ENCODE results near the gene GULP1. TPM values are rescaled to one million over a fixed set of nuclear protein-coding genes. Genes with fewer than 3 reads are reported as not detected.

GULP1 gene
- total RNA-seq, 1 donor from 2014 or later = 49.0 TPM

- Mint-ChIP-seq H3K36me3 (peaks cover 21% of the 10 kb centered on the region), H3K4me3 (no peak overlapping the region), H3K27me3 (no peaks in the 10 kb centered on the region), H3K27ac (no peak overlapping the region), H3K4me1 (ENCODE audit: unreplicated experiment) (peaks cover 4% of the 10 kb centered on the region), H3K9me3 (peaks cover 5% of the 10 kb centered on the region)
- DNase-seq (ENCODE audit: extremely low spot score, unreplicated experiment) = no peak
- TF ChIP-seq CTCF (conservative IDR thresholded peaks at IDR 0.05) = no peak
Measured at GRCh38 chr2:188425266-188425665, 133.6 kb downstream of the GULP1 start.

GRCh38 chr2:188426121-188426520, 134.4 kb downstream of the GULP1 start:
- no peak overlapping the region for H3K4me3 Mint-ChIP-seq
- H3K27me3 Mint-ChIP-seq = no peaks in the 10 kb centered on the region
- DNase-seq (ENCODE audit: extremely low spot score, unreplicated experiment) = no peak
- peaks cover 9% of the 10 kb centered on the region for H3K9me3 Mint-ChIP-seq
- TF ChIP-seq CTCF (conservative IDR thresholded peaks at IDR 0.05) = no peak
- H3K27ac Mint-ChIP-seq = no peak overlapping the region
- peaks cover 15% of the 10 kb centered on the region for H3K36me3 Mint-ChIP-seq
- peaks cover 10% of the 10 kb centered on the region for H3K4me1 Mint-ChIP-seq (ENCODE audit: unreplicated experiment)

GRCh38 chr2:188430705-188431104, 139.0 kb downstream of the GULP1 start:
- Mint-ChIP-seq H3K4me1 (ENCODE audit: unreplicated experiment) (peaks cover 10% of the 10 kb centered on the region), H3K27ac (no peak overlapping the region), H3K4me3 (no peak overlapping the region), H3K9me3 (peaks cover 9% of the 10 kb centered on the region), H3K27me3 (no peaks in the 10 kb centered on the region), H3K36me3 (peaks cover 13% of the 10 kb centered on the region)
- DNase-seq (ENCODE audit: extremely low spot score, unreplicated experiment) = no peak
- no peak for TF ChIP-seq CTCF (conservative IDR thresholded peaks at IDR 0.05)

GRCh38 chr2:188434018-188434417, 142.3 kb downstream of the GULP1 start:
- no peak for DNase-seq (ENCODE audit: extremely low spot score, unreplicated experiment)
- Mint-ChIP-seq H3K9me3 (peaks cover 3% of the 10 kb centered on the region), H3K4me3 (no peak overlapping the region), H3K27me3 (no peaks in the 10 kb centered on the region), H3K27ac (no peak overlapping the region), H3K4me1 (ENCODE audit: unreplicated experiment) (peaks cover 6% of the 10 kb centered on the region), H3K36me3 (no peaks in the 10 kb centered on the region)
- TF ChIP-seq CTCF (conservative IDR thresholded peaks at IDR 0.05) = no peak

GRCh38 chr2:188435115-188435514, 143.4 kb downstream of the GULP1 start:
- peaks cover 6% of the 10 kb centered on the region for H3K4me1 Mint-ChIP-seq (ENCODE audit: unreplicated experiment)
- H3K27me3 Mint-ChIP-seq = no peaks in the 10 kb centered on the region
- H3K36me3 Mint-ChIP-seq = no peaks in the 10 kb centered on the region
- peaks cover 3% of the 10 kb centered on the region for H3K9me3 Mint-ChIP-seq
- no peak for TF ChIP-seq CTCF (conservative IDR thresholded peaks at IDR 0.05)
- no peak overlapping the region for H3K27ac Mint-ChIP-seq
- DNase-seq (ENCODE audit: extremely low spot score, unreplicated experiment) = no peak
- no peak overlapping the region for H3K4me3 Mint-ChIP-seq

- no peaks in the 10 kb centered on the region for H3K9me3 Mint-ChIP-seq
- no peak overlapping the region for H3K4me3 Mint-ChIP-seq
- peaks cover 6% of the 10 kb centered on the region for H3K4me1 Mint-ChIP-seq (ENCODE audit: unreplicated experiment)
- H3K27ac Mint-ChIP-seq = no peak overlapping the region
- no peak for DNase-seq (ENCODE audit: extremely low spot score, unreplicated experiment)
- H3K36me3 Mint-ChIP-seq = no peaks in the 10 kb centered on the region
- no peaks in the 10 kb centered on the region for H3K27me3 Mint-ChIP-seq
- no peak for TF ChIP-seq CTCF (conservative IDR thresholded peaks at IDR 0.05)
Measured at GRCh38 chr2:188437537-188437936, 145.9 kb downstream of the GULP1 start.

Data from type B pancreatic cell (in vitro differentiated cells).